Islet precursor cell (in vitro differentiated cells): Measurements from ENCODE around the gene ZNF883.

Experiments
- DNase-seq: peaks from one replicate; pipeline ENCODE4 v3.0.0-alpha.2; 2018

Gene ZNF883

DNA sequence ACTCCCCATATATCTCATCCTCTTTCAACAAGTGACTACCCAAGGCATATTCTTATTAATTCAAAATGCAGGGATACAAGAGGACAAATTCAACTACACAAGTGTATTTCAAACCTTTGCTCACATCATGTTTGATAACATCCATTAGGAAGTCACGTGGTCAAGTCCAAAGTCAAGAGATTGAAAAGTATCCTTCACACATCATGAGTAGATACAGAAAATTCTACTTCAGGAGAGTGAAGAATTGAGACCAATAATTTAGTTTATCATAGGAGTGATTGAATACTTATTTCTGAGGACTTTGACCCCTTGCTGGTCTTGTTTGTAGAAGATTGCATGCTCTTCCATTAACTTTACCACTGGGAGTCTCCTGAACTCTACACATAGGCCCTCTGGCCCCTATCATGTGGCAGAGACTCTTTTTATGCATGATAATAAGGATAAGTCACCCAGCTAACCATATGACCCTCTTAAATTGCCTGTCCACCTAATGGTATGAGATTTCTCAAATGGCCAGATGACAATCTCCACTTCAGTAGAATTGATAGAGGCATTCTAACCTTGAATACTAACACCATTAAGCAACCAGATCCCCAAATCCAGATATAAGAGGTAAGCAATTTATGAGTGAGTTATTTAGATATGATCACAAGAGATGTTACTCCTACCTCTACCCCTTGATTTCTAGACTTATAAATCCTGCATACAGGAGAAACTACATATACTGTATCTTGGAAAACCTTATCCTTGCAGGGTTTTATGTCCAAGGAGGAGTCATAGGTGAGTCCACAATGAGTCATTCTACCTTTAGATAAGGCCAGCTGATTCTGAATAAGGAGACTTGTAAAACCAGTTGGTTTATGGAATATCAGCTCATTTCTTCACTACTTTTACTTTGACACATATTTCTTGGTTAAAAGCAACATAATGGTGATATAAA lies 94.7 kb downstream of the ZNF883 start:
- no peak for DNase-seq

DNA sequence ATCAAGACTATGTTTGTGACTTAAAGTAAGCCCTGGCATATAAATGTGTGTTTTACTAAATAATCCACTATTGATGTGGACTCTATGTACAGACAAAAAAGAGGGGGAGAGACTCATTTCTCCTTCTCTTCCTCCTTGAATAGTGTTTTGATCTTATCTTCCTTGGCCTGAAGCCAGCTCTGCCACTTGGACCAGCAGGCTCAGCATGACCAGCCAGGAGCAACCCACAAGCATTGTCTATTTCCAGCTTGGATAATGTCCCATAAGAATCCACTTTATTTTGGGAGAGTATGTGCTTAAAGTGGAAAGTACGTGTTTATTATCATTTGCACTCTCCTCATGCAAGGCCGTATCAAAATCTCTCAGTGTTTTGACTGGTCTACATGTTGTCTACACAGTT lies 97.5 kb downstream of the ZNF883 start:
- DNase-seq: no peak

DNA sequence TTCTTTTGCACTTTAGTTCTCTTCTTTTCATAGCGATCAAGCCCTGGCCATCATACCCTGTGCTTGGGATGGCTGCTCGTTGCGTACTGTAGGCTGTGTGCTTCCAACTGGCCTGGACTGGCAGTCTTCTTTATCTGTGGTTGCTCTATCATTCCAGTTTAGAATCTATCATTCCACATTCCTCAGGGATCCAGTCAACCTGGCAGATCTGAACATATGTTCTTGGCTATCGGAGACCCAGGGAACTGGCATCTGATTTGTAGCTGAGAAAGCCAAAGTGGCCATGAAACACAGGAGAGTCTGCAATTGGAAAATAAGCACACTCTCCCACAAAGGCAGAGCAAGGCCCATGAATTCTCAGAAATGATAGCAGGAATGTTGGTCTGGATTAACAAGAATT lies 98.7 kb downstream of the ZNF883 start:
- DNase-seq: no peak

DNA sequence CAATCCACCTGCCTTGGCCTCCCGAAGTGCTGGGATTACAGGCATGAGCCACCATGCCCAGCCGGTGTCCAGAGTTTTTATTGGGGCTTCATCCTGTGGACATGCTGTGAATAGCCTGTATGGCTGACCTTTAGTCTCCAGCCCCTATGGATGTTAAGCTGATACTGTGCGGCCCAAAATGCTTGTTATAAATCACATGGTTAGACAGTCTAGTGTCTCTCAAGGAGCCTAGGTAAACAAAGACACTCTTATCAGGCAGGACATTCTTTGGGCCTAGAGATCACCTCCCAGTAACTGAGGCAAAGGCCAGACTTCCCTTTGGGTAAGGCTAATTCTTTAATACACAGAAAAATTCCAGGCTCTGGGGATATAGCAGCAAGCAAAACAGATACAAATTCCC lies 99.4 kb downstream of the ZNF883 start:
- DNase-seq: no peak

DNA sequence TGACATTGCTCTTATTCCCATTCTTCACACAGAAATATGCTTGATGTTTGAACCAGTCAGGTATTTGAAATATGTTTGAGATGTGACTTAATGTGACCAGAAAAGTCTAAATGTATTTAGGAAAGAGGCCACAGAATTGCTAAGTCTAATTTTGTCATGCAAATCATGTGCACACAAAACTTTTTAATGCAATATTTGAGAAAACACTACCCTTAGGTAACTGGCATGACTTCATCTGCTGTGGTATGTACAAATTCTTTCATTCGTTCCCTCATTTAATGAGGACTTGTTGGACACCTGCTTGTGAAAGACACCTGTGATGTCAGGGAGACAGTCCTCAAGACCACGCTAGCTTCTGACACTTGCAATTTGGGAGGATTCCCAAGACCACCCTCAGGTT lies 100.3 kb downstream of the ZNF883 start:
- DNase-seq: no peak
